HG02884 (cell line): ENCODE results near the gene CREBBP.

Source experiments
- ATAC-seq: cut with Tn5 transposase; IDR thresholded peaks from one replicate; pipeline ENCODE4 v1.9.1; 2021; ENCODE audit warnings: mild to moderate bottlenecking, moderate library complexity; ENCODE audit not compliant: unreplicated experiment

The CREBBP gene

GRCh38 chr16:3689731-3690130 lies 190.8 kb downstream of the CREBBP start:
- ATAC-seq = no peak

- no peak for ATAC-seq
Observed at GRCh38 chr16:3687792-3688191, 192.7 kb downstream of the CREBBP start.

- ATAC-seq = no peak
Observed at GRCh38 chr16:3687021-3687420, 193.5 kb downstream of the CREBBP start.

- no peak for ATAC-seq
Observed at GRCh38 chr16:3681206-3681605, 199.3 kb downstream of the CREBBP start.

- no peak for ATAC-seq
Observed at GRCh38 chr16:3677994-3678393, 202.5 kb downstream of the CREBBP start.

GRCh38 chr16:3675601-3676130 lies 204.8 kb downstream of the CREBBP start:
- ATAC-seq = no peak
